Astrocyte (in vitro differentiated cells and primary cell): ENCODE data around the gene GLCCI1. TPM values are rescaled to one million over a fixed set of nuclear protein-coding genes. Genes with fewer than 3 reads are reported as not detected.

Experiments
- DNase-seq: peaks from one replicate; pipeline ENCODE4 v3.0.0-alpha.2; 2010; ENCODE audit warnings: low read depth
- FAIRE-seq: peaks from 2 replicates; lab custom pipeline; 2011; peaks lifted over from hg19 to GRCh38; lab: Jason Lieb, UNC
- H2AFZ ChIP-seq: 2 replicates; pipeline ENCODE4 v1.6.0; 2012; ENCODE audit warnings: low read depth, low read length, inconsistent platforms
- H3K27ac ChIP-seq: 2 replicates; pipeline ENCODE4 v1.5.1; 2011; ENCODE audit warnings: low read depth, low read length, inconsistent platforms
- H3K27me3 ChIP-seq: 2 replicates; pipeline ENCODE4 v1.6.0; 2011; ENCODE audit warnings: low read length, inconsistent platforms; ENCODE audit not compliant: insufficient read depth
- H3K36me3 ChIP-seq: 2 replicates; pipeline ENCODE4 v1.5.1; 2011; ENCODE audit warnings: low read length, inconsistent platforms; ENCODE audit not compliant: insufficient read depth
- H3K4me1 ChIP-seq: 2 replicates; pipeline ENCODE4 v1.5.1; 2011; ENCODE audit warnings: low read length, inconsistent platforms; ENCODE audit not compliant: insufficient read depth
- H3K4me2 ChIP-seq: 2 replicates; pipeline ENCODE4 v1.6.0; 2012; ENCODE audit warnings: low read length, inconsistent platforms
- H3K4me3 ChIP-seq: 2 replicates; pipeline ENCODE4 v1.5.1; 2011; ENCODE audit warnings: low read depth, mild to moderate bottlenecking, low read length, inconsistent platforms; ENCODE audit not compliant: insufficient read depth
- H3K79me2 ChIP-seq: 2 replicates; pipeline ENCODE4 v1.6.0; 2012; ENCODE audit warnings: mild to moderate bottlenecking, low read length, inconsistent platforms; ENCODE audit not compliant: insufficient read depth
- H3K9ac ChIP-seq: 2 replicates; pipeline ENCODE4 v1.6.0; 2012; ENCODE audit warnings: mild to moderate bottlenecking, low read length, inconsistent platforms
- H3K9me3 ChIP-seq: 2 replicates; pipeline ENCODE4 v1.5.1; 2012; ENCODE audit warnings: low read depth, mild to moderate bottlenecking, low read length, inconsistent platforms; ENCODE audit not compliant: insufficient read depth
- H4K20me1 ChIP-seq: 2 replicates; pipeline ENCODE4 v1.6.0; 2012; ENCODE audit warnings: low read length, inconsistent platforms; ENCODE audit not compliant: insufficient read depth
- H3K27ac Mint-ChIP-seq: one replicate; pipeline ENCODE4 v1.8.0; 2021; ENCODE audit warnings: mild to moderate bottlenecking, mixed read lengths; ENCODE audit not compliant: unreplicated experiment
- H3K27me3 Mint-ChIP-seq: one replicate; pipeline ENCODE4 v1.8.0; 2021; ENCODE audit warnings: low read depth, mixed read lengths; ENCODE audit not compliant: unreplicated experiment
- H3K36me3 Mint-ChIP-seq: one replicate; pipeline ENCODE4 v1.8.0; 2021; ENCODE audit warnings: low read depth, mixed read lengths; ENCODE audit not compliant: unreplicated experiment
- H3K4me1 Mint-ChIP-seq: one replicate; pipeline ENCODE4 v1.8.0; 2021; ENCODE audit warnings: low read depth, mixed read lengths; ENCODE audit not compliant: unreplicated experiment
- H3K4me3 Mint-ChIP-seq: one replicate; pipeline ENCODE4 v1.8.0; 2021; ENCODE audit warnings: mild to moderate bottlenecking, moderate library complexity, mixed read lengths; ENCODE audit not compliant: unreplicated experiment
- H3K9me3 Mint-ChIP-seq: one replicate; pipeline ENCODE4 v1.8.0; 2021; ENCODE audit warnings: mild to moderate bottlenecking, mixed read lengths; ENCODE audit not compliant: unreplicated experiment
- CTCF ChIP-seq: IDR thresholded peaks from 2 replicates; pipeline ENCODE4 v1.5.1; 2011; ENCODE audit warnings: low read depth, mild to moderate bottlenecking, inconsistent platforms, low read length, moderate library complexity; ENCODE audit not compliant: insufficient read depth
- EZH2 ChIP-seq: IDR thresholded peaks from 2 replicates; pipeline ENCODE4 v1.6.1; 2012; ENCODE audit warnings: mild to moderate bottlenecking, low read length, inconsistent platforms; ENCODE audit not compliant: insufficient read depth
- total RNA-seq: library from RNA; stranded (reverse); gene quantifications from 2 replicates; pipeline ENCODE4 v1.2.1, GENCODE V29; 2021

Gene GLCCI1
- total RNA-seq, 1 donor from 2014 or later = 24.2 TPM

- no peak overlapping the region for H2AFZ ChIP-seq
- H3K4me3 ChIP-seq = no peak overlapping the region
- H3K9me3 ChIP-seq = no peaks in the 10 kb centered on the region
- FAIRE-seq (no peak), DNase-seq (no peak)
- H3K27me3 ChIP-seq = no peaks in the 10 kb centered on the region
- H3K9ac ChIP-seq = no peak overlapping the region
- no peak overlapping the region for H3K4me2 ChIP-seq
- TF ChIP-seq CTCF = no peak
- no peak for TF ChIP-seq EZH2
- H3K36me3 ChIP-seq = peaks cover 3% of the 10 kb centered on the region
- no peaks in the 10 kb centered on the region for H4K20me1 ChIP-seq
- no peaks in the 10 kb centered on the region for H3K9me3 Mint-ChIP-seq
- peaks cover 3% of the 10 kb centered on the region for H3K4me1 Mint-ChIP-seq
- no peak overlapping the region for H3K27ac Mint-ChIP-seq
- no peaks in the 10 kb centered on the region for H3K36me3 Mint-ChIP-seq
- H3K4me1 ChIP-seq = no peaks in the 10 kb centered on the region
- no peak overlapping the region for H3K27ac ChIP-seq
- H3K4me3 Mint-ChIP-seq = no peak overlapping the region
- H3K79me2 ChIP-seq = no peaks in the 10 kb centered on the region
- no peaks in the 10 kb centered on the region for H3K27me3 Mint-ChIP-seq
Measured at GRCh38 chr7:8089036-8089780, 120.6 kb downstream of the GLCCI1 start.

GRCh38 chr7:8092140-8092539 lies 123.5 kb downstream of the GLCCI1 start:
- Mint-ChIP-seq H3K27me3 (no peaks in the 10 kb centered on the region), H3K4me1 (peaks cover 3% of the 10 kb centered on the region), H3K36me3 (no peaks in the 10 kb centered on the region), H3K27ac (no peak overlapping the region), H3K4me3 (no peak overlapping the region), H3K9me3 (no peaks in the 10 kb centered on the region)
- Histone ChIP-seq H3K9ac (no peak overlapping the region), H3K4me2 (no peak overlapping the region), H3K79me2 (no peaks in the 10 kb centered on the region), H3K36me3 (peaks cover 2% of the 10 kb centered on the region), H3K27me3 (no peaks in the 10 kb centered on the region), H3K27ac (no peak overlapping the region), H3K9me3 (no peaks in the 10 kb centered on the region), H2AFZ (no peak overlapping the region), H3K4me1 (no peaks in the 10 kb centered on the region), H4K20me1 (no peaks in the 10 kb centered on the region), H3K4me3 (no peak overlapping the region)
- no peak for TF ChIP-seq CTCF
- no peak for TF ChIP-seq EZH2
- DNase-seq (peak; percentile 33), FAIRE-seq (no peak)
